ENCODE results near the gene THSD4.
A peak's percentile ranks its signal among the peaks of the same experiment; 100 is the strongest.

Gene THSD4

DNA sequence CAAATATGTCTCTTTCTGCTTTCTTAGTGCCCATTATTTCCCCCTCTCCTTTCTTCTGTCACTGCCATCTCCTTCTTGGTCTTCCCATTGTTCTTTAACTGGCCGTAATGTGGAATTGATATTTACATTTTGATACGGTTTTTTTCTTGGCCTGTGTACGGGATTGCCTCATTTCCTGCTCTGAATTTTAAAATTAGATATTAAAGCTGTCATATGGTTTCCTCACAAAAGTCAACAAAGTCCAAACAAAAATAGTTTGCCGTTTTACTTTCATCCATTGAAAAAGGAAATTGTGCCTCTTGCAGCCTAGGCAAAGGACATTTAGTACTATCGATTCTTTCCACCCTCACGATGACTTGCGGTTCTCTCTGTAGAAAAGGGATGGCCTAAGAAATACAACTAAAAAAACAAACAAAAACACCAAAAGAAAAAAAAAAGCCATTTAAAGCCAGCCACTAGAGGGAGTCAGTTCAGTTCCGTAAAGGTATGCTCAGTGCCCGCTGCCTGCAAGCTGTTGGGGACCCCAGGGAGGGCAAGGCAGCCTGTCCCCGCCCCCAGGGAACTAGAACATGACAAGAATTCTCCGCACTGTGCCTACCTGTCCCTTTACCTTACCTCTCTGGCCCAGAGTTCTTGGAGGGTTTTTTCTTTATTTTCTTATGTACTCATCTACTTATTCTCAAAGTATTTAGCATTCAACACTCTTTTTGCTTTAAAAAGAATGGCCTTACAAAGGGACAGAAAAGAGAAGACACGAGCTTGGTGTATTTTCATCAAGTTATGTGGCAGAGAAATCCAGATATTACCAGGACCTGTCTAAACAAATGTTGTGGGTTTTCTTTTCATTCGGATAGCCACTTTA lies 665.1 kb downstream of the THSD4 start:
- DNase-seq: no peak

DNA sequence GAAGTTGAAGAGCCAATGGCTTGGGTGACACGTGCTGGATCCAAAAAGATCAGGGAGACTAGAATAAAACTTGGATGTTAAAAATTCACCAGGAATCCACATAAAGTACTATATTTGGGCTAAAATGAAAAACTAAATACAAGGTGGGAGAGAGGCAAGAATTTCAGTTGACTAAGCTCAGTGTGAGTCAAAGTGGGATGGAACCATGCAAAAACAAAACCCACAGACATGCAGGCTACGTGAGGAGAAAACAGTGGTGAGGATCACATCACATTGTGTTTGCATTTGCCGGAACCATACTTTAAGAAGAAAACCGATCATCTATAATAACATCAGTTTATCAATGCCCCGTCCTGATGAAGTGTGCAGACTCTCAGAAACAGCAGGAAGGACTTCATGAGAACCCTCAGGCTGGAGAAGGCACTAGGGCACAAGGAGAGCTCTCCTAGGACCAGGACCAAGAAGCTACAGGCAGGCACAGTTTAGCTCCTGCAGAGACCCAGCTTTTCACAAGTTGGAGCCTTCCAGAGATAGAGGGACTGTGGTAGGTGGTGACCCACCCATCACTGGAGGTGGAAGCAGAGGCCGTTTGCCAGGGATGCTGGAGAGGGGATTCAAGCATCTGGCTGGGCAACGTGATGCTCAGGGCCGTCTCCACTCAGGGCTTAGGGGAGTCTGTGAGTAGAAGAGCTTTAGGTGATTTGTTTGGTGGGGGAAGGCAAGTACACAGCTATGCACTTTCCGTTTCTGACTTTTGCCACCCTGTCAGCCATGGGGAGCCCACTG lies 666.1 kb downstream of the THSD4 start:
- DNase-seq: no peak

- DNase-seq: no peak
Measured at GRCh38 chr15:71781965-71782265, 666.6 kb downstream of the THSD4 start.

DNA sequence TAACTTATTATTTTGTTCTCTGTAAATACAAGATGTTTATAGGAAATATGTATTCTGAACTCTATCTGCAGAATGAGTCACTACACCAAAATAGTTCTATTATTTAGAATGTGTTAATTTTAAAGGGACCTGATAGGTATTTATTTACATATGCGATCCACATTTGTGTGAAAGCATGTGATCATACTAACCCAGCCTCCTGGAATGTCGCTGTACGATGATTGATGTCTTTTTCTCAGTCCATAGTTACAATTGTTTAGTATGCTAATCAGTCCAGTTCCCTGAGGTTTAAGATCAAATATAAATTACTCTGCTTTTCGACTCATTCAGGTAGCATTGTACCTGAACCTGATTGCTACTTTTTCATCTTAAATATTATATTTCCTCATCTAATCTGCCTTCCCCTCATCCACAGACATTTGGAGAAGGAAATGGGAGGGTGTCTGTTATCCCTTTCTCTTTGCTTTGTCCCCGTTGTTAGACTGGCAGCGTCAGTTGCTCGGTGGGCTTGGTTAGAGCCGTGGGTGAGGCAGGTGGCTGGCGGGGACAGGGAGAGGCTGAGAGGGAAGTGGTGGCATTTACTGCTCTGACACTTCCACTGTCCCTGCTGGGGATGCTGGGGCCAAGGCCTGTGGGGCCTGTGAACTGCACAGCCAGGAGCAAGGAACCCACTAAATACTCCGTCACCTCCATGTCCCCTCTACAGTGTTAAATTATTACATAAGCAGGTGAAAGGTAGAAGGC lies 667.3 kb downstream of the THSD4 start:
- no peak for DNase-seq

- no peak for DNase-seq
Measured at GRCh38 chr15:71784719-71785118, 669.4 kb downstream of the THSD4 start.

DNA sequence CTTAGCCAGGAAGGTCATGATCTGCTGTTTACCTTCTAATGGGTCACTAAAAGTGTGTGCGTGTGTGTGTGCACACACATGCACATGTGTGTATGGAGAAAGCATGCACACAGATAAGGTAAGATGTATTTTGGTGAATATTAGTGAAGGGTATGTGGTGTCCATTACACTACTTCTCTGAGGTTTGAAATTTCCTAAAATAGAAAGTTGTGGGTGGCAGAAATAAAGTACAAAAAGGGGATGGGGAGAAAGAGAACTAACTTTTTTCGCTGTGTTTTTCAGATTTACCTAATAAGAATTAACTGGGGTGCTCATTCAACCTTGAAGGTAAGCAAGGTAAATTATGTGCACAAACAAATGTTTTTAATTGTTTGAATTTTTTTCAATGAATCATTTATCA lies 670.7 kb downstream of the THSD4 start:
- DNase-seq: no peak

DNA sequence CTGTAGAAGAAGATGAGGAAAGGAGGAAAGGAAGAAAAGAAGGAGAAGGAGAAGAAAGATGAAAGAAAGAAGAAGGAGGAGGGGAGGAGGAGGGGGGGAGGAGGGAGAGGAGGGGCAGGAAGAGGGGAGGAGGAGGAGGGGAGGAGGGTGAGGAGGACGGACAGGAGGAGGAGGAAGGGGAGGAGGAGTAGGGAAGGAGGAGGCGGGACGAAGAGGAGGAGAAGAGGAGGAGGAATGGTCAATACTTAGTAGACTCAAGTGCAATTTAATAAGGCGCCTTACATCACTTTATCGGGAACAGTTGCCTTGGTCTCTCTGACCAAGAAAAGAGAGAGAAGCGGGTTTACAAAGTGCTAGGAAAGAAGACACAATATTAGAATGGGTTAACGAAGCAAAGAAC lies 671.4 kb downstream of the THSD4 start:
- DNase-seq: no peak

- DNase-seq: no peak
Measured at GRCh38 chr15:71788646-71789579, 673.6 kb downstream of the THSD4 start.

- no peak for DNase-seq
Measured at GRCh38 chr15:71789616-71790015, 674.3 kb downstream of the THSD4 start.

GRCh38 chr15:71790081-71790480 lies 674.8 kb downstream of the THSD4 start:
- DNase-seq: no peak

- no peak for DNase-seq
Measured at GRCh38 chr15:71791975-71792374, 676.7 kb downstream of the THSD4 start.

- DNase-seq: no peak
Measured at GRCh38 chr15:71792521-71792920, 677.2 kb downstream of the THSD4 start.

DNA sequence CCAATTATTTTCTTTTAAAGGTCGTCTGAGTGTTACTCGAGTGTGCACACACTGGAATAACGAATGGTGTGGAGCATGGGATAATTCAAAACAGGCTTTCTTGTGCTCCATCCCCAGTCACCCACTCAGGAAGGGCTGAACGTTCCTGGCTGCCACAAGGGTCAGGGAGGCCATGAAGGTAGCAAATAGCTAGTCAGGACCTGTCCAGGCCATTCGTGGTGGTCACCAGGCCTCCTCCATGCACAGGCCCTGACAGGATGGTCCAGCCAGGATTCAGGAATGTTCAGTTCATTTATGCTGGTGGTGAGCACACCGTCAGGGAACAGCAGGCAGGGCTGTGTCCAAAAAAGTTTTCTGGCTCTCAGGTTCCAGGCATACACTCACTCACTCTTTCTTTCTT lies 683.4 kb downstream of the THSD4 start:
- no peak for DNase-seq

GRCh38 chr15:71800190-71800589 lies 684.9 kb downstream of the THSD4 start:
- no peak for DNase-seq

DNA sequence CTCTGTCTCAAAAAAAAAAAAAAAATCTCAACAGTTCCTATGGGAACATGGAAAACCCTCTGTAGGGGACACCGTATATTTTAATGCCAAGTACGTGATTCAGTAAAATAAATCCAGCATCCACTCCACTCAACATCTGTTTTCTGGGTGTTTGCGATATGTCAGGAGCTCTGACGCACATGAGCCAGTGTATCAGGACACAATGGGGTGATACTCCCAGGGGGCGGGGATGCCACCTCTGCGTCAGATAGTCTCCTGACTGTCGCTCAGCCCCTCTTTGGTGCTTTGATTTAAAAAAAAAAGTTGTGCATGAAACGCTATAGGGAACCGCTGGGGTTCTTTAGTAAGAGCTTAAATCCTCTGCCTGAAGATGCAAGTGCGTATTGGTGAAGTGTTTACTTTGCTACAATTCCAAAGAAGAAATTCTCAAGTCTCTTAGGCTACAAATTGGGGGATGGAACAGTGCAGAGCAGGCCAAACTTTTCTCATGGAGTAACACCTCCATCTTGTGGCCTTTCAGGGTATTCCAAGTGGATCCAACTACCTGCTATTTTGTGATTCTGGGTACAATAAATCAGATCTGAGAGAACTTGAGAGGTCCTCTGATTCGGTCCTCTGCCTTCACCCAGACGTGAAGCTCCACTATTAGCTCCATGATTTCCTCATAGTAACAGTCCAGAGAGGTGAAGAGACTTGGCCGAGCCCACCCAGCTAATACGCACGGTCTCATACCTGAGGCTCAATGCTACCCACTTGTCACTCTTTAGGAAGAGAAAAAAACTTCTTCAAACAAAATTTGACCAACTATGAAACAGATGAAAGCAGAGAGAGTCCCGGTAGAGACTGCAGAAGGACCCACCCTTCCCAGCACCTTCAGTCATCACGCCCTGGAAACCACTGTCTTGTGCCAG lies 685.8 kb downstream of the THSD4 start:
- DNase-seq: peak; percentile 14

GRCh38 chr15:71801935-71802655 lies 686.8 kb downstream of the THSD4 start:
- DNase-seq: no peak

DNA sequence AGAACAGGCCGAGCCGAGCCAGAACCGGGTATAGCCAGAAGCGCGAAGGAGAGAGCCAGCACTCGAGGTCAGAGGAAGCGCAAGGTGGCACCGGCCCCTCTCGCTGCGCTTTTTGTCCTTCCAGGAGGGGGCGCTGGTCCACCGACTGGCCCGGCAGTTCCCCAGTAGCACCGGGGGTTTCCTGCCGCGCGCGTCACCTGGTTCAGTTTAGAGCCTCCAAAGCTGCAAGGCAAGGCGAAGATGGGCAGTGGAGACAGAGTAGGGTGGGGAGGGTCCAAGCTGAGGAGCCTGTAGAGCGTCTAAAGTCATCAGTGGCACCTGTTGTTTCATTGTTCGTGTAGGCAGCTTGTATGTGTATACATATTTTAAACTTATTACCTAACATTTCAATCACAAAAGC lies 687.5 kb downstream of the THSD4 start:
- no peak for DNase-seq

- no peak for DNase-seq
Measured at GRCh38 chr15:71804226-71804625, 689.0 kb downstream of the THSD4 start.

DNA sequence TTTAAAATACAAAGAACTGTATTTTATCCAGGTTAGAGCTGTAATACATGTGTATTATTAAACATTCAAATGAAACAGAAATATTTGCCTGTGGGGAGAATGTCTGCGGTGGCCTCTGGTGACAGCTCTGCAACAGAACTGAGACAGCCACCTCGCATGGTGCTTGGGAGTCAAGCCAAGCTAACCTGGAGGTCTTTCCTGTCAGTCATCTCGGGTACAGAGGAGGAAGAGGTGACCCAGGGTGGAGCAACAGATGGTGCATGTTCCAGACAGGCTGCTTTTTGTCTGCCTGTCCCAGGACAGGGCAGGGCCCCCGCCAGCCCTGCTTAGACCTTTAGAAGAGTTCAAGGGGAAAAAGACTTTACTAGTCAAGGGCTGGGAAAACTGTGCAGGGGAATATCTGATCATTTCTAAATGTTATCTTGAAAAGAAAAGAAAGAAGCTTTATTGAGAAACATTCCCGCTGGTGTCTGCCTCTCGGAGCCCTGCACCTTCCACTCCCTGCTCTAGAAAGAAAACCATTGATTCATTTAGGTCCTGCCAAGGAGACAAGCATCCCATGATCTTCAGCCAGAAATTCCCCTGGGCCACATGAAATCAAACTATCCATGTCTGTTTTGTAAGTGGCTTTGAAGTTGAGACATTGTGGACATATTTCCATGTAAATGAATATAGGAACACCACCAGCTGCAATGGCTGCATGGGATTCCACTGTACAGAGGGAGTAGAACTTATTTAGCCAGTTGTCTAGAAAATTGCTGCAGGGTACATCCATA lies 689.6 kb downstream of the THSD4 start:
- no peak for DNase-seq

DNA sequence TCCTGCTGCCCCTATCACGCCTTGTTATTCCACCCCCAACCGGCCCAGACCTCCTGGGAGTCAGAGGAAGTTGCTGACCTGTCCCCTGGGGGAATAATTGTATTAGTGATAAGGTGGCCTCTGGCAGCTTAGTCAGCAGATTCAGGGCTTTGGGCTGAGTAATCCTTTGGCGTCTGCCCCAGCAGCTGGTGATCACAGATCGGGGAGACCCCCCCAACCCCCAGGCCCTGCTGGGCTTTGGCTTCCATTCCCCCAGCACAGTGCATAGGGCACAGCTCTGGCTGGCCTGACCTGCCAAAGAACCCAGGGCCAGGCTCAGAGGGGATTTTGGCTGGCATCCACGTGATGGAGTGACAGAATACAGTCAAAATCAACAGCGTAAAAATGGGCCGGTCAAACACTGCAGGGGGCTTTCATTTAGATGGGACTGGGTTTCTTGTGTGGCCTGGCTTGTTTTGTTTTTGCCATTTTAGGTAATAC lies 691.2 kb downstream of the THSD4 start:
- no peak for DNase-seq
